K562 (cell line): ENCODE results near the gene ROBO1. TPM values are rescaled to one million over a fixed set of nuclear protein-coding genes. Genes with fewer than 3 reads are reported as not detected.

Source experiments
- ATAC-seq: fragments of 200-7000 bp; cut with Tn5 transposase; 3 replicates; pipeline ENCODE4 v1.9.1; 2020; ENCODE audit warnings: moderate library complexity
- BruUV-seq: library from RNA; stranded (reverse); fragments of 400-500 nt; replicated peaks from 2 replicates; lab custom pipeline; 2021; lab: Mats Ljungman, UMichigan
- CTCF ChIA-PET: fragments of 300-600 bp; formaldehyde crosslinking; extraction: SDS; loops from one replicate; lab custom pipeline; 2021; ENCODE audit warnings: low intra/inter-chr PET ratio; lab: Yijun Ruan, JAX
- POLR2A ChIA-PET: fragments of 300-600, 350-650 bp; sonication (Branson Sonifier 250); formaldehyde crosslinking; extraction: SDS; loops from one replicate; lab custom pipeline; 2021; ENCODE audit warnings: antibody characterized with exemption, inconsistent platforms; lab: Yijun Ruan, JAX
- DNase-seq, 4 experiments: peaks; one replicate each; pipeline versions ENCODE4 v3.0.0 to v3.0.0-alpha.2; 2011 to 2018; ENCODE audit warnings: low spot score in 3 of 4, mixed read lengths in 3 of 4; ENCODE audit errors: extremely low read depth in 1 of 4
- FAIRE-seq: peaks from 2 replicates; lab custom pipeline; 2011; peaks lifted over from hg19 to GRCh38; lab: Jason Lieb, UNC
- H2AFZ ChIP-seq: 2 replicates; pipeline ENCODE4 v1.6.0; 2011; ENCODE audit warnings: low read depth, low read length, control low read depth, inconsistent platforms
- H3K27ac ChIP-seq: fragments of 200-600 bp; 3 replicates; pipeline ENCODE4 v1.8.0; 2011; ENCODE audit warnings: low read depth, mild to moderate bottlenecking, control low read depth, inconsistent platforms, low read length, moderate library complexity, mixed read lengths; ENCODE audit errors: extremely low read depth
- H3K27me3 ChIP-seq, 2 experiments: fragments of 300-600 bp in 1 of 2; 2 replicates in 1 of 2; 3 replicates in 1 of 2; pipeline versions ENCODE4 v1.6.0 to v1.8.0; 2011; ENCODE audit warnings: inconsistent platforms in 2 of 2, low read length in 2 of 2, mild to moderate bottlenecking in 1 of 2, mixed read lengths in 1 of 2, moderate library complexity in 1 of 2; ENCODE audit not compliant: control insufficient read depth in 2 of 2, insufficient read depth in 2 of 2
- H3K36me3 ChIP-seq: fragments of 300-600 bp; 3 replicates; pipeline ENCODE4 v1.8.0; 2011; ENCODE audit warnings: mild to moderate bottlenecking, low read length, inconsistent platforms; ENCODE audit not compliant: control insufficient read depth, insufficient read depth
- H3K4me1 ChIP-seq, 2 experiments: fragments of 200-600 bp in 1 of 2; replicated peaks in 1 of 2; 2 replicates in 1 of 2; 3 replicates in 1 of 2; pipeline versions ENCODE4 v1.5.1 to v1.8.0; 2011; ENCODE audit warnings: inconsistent platforms in 2 of 2, low read length in 2 of 2, mild to moderate bottlenecking in 1 of 2, mixed read lengths in 1 of 2, moderate library complexity in 1 of 2; ENCODE audit not compliant: control insufficient read depth in 2 of 2, insufficient read depth in 2 of 2
- H3K4me2 ChIP-seq: 2 replicates; pipeline ENCODE4 v1.6.1; 2011; ENCODE audit warnings: low read length, control low read depth, inconsistent platforms, mixed read lengths; ENCODE audit not compliant: insufficient read depth
- H3K4me3 ChIP-seq: fragments of 200-600 bp; sonication (generic), shearing (Covaris generic); 2 replicates; pipeline ENCODE4 v1.5.1; 2016; ENCODE audit warnings: control low read depth, inconsistent platforms
- H3K79me2 ChIP-seq: fragments of 200-600 bp; 3 replicates; pipeline ENCODE4 v1.8.0; 2011; ENCODE audit warnings: low read length, inconsistent platforms; ENCODE audit not compliant: control insufficient read depth, insufficient read depth
- H3K9ac ChIP-seq, 2 experiments: 2 replicates each; pipeline versions ENCODE4 v1.6.0 to v1.6.1; 2011; ENCODE audit warnings: low read depth in 2 of 2, low read length in 2 of 2, control low read depth in 1 of 2, inconsistent platforms in 1 of 2, mild to moderate bottlenecking in 1 of 2, mixed read lengths in 1 of 2; ENCODE audit not compliant: insufficient read depth in 1 of 2
- H3K9me1 ChIP-seq: one replicate; pipeline ENCODE4 v1.6.0; 2011; ENCODE audit warnings: inconsistent platforms, mild to moderate bottlenecking, low read length, moderate library complexity; ENCODE audit not compliant: control insufficient read depth, insufficient read depth
- H3K9me3 ChIP-seq: replicated peaks from 2 replicates; pipeline ENCODE4 v1.5.1; 2011; ENCODE audit warnings: low read depth, low read length, inconsistent platforms; ENCODE audit not compliant: control insufficient read depth, insufficient read depth
- H4K20me1 ChIP-seq: replicated peaks from 2 replicates; pipeline ENCODE4 v1.6.1; 2011; ENCODE audit warnings: low read length, inconsistent platforms, mixed read lengths; ENCODE audit not compliant: control insufficient read depth, insufficient read depth
- GABPB1 ChIP-seq: sonication (generic); formaldehyde crosslinking; IDR thresholded peaks from 2 replicates; pipeline ENCODE4 v1.8.0; 2022; ENCODE audit warnings: mild to moderate bottlenecking, missing genetic modification reagents
- HNRNPLL ChIP-seq: fragments of 200-400 bp; formaldehyde crosslinking; IDR thresholded peaks from 2 replicates; pipeline ENCODE4 v1.6.1; 2017; ENCODE audit warnings: low read length, low read depth, mild to moderate bottlenecking; ENCODE audit not compliant: poor library complexity, severe bottlenecking
- HOXB6 ChIP-seq: fragments of 250-450 bp; sonication (Bioruptor Pico); IDR thresholded peaks from 2 replicates; pipeline ENCODE4 v1.5.1; 2022; ENCODE audit warnings: mild to moderate bottlenecking, borderline replicate concordance
- POLR2AphosphoS5 ChIP-seq: IDR thresholded peaks from 2 replicates; pipeline ENCODE4 v1.6.1; 2011; ENCODE audit warnings: mild to moderate bottlenecking, low read depth, low read length, moderate library complexity; ENCODE audit not compliant: control insufficient read depth, insufficient read depth
- SMAD3 ChIP-seq: fragments of 450-650 bp; formaldehyde crosslinking; conservative IDR thresholded peaks from 2 replicates; pipeline ENCODE4 v1.4.0; 2020; ENCODE audit warnings: mild to moderate bottlenecking
- ZBED1 ChIP-seq: IDR thresholded peaks from 2 replicates; pipeline ENCODE4 v1.6.1; 2014
- ZNF766 ChIP-seq: fragments of 200-800 bp; sonication (Bioruptor generic); conservative IDR thresholded peaks from 2 replicates; pipeline ENCODE4 v1.6.1; 2016; ENCODE audit warnings: missing genetic modification characterization, missing compliant biosample characterization
- WGBS: fragments of 100-300 bp; shearing (Covaris generic); methylation state at CpG from one replicate; pipeline ENCODE4 v1.1.6; 2016; ENCODE audit warnings: low coverage, mixed read lengths; ENCODE audit not compliant: insufficient coverage; ENCODE audit errors: missing lambda C conversion rate; 5-methylcytosine and 5-hydroxymethylcytosine counted together
- in situ Hi-C: fragments of 300-500 bp; cut with MboI; formaldehyde crosslinking; loops from 4 replicates; pipeline ENCODE4 v1.15.0; 2018; ENCODE audit warnings: inconsistent platforms, mixed read lengths
- intact Hi-C: fragments of 100-400 bp; cut with micrococcal nuclease; formaldehyde crosslinking; loops from 2 replicates; pipeline ENCODE4 v1.14.2; 2022
- polyA plus RNA-seq, 8 experiments: library from polyadenylated mRNA; depleted of rRNA in 4 of 8; stranded (reverse) in 5 of 8; unstranded in 3 of 8; fragments of >200 nt; fragmentation: Nextera tagmentation in 2 of 8; fragmentation: Illumina TruSeq in 1 of 8; extraction: Ambion mirVana in 2 of 8; extraction: Trizol in 1 of 8; gene quantifications; 2 replicates each; pipeline versions ENCODE4 v1.2.1 to v1.2.3, GENCODE V29; 2011 to 2014; ENCODE audit warnings: inconsistent platforms in 1 of 8, missing spikeins in 1 of 8
- total RNA-seq, 7 experiments: library from RNA; depleted of rRNA in 6 of 7; stranded (reverse); fragments of >200 nt in 6 of 7; fragmentation: Illumina TruSeq in 2 of 7; extraction: Trizol in 2 of 7; gene quantifications; 2 replicates each; pipeline versions ENCODE4 v1.2.1 to v1.2.3, GENCODE V29; 2011 to 2021; ENCODE audit warnings: low replicate concordance in 1 of 7
- TF ChIP-seq, protein P1 (sequence below): fragments of 250-450 bp; sonication (Bioruptor Pico); IDR thresholded peaks from 2 replicates; pipeline ENCODE4 v1.5.0; 2020; ENCODE audit warnings: mild to moderate bottlenecking
- TF ChIP-seq, protein P2 (sequence below): fragments of 200-400 bp; formaldehyde crosslinking; IDR thresholded peaks from 2 replicates; pipeline ENCODE4 v1.6.1; 2017; ENCODE audit warnings: mild to moderate bottlenecking, low read depth, low read length, moderate library complexity

Gene ROBO1
- total and polyA plus RNA-seq, 9 of the 15 experiments (the other 6 are each of a cell fraction or from before 2014, with no cell fraction given), result 0.01 to 0.53 (median 0.17) TPM; not detected in 5

DNA sequence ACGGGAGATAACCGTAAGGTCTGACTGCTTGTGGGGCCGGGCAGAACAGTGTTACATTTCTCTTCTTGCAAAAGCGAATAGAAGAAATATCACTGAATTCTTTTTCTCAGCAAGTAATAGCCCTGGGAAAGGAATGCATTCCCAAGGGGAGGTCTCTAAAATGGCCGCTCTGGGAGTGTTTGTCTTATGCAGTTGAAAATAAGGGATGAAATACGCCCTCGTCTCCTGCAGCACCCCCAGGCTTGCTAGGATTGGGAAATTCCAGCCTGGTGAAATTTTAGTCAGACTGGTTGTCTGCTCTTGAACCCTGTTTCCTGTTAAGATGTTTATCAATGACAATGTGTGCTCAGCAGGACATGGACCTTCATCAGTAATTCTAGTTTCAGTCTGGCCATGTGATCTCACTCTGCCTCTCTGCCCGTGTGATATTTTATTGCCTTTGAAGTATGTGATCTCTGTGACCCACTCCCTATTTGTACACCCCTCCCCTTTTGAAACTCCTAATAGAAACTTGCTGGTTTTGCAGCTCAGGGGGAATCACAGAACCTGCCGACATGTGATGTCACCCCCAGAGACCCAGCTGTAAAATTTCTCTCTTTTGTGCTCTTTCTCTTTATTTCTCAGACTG, 715.6 kb downstream of the ROBO1 start:
- Histone ChIP-seq H3K9me3 (no peaks in the 10 kb centered on the region), H2AFZ (no peak overlapping the region), H3K79me2 (no peaks in the 10 kb centered on the region), H3K27ac (no peak overlapping the region), H3K9me1 (no peaks in the 10 kb centered on the region), H3K27me3 (no peaks in the 10 kb centered on the region), H3K4me3 (no peak overlapping the region), H4K20me1 (no peaks in the 10 kb centered on the region), H3K36me3 (no peaks in the 10 kb centered on the region), H3K9ac (no peak overlapping the region), H3K4me1 (no peaks in the 10 kb centered on the region), H3K4me2 (no peak overlapping the region)
- BruUV-seq, result no TSS peak
- intact Hi-C loops (no loop called here), in situ Hi-C loops (no loop called here)
- POLR2A ChIA-PET, result no interaction called here
- WGBS, result 4% methylated on average over 7 of the region's 9 CpGs
- TF ChIP-seq HOXB6 (CRISPR knock-in tag), result no peak
- no peak for TF ChIP-seq ZBED1
- no peak for TF ChIP-seq ZNF766 (CRISPR knock-in tag)
- no peak for TF ChIP-seq SMAD3 (CRISPR knock-in tag)
- TF ChIP-seq, protein P1, sequence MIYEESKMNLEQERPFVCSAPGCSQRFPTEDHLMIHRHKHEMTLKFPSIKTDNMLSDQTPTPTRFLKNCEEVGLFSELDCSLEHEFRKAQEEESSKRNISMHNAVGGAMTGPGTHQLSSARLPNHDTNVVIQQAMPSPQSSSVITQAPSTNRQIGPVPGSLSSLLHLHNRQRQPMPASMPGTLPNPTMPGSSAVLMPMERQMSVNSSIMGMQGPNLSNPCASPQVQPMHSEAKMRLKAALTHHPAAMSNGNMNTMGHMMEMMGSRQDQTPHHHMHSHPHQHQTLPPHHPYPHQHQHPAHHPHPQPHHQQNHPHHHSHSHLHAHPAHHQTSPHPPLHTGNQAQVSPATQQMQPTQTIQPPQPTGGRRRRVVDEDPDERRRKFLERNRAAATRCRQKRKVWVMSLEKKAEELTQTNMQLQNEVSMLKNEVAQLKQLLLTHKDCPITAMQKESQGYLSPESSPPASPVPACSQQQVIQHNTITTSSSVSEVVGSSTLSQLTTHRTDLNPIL (CRISPR knock-in tag), result no peak
- no peak for TF ChIP-seq HNRNPLL
- TF ChIP-seq POLR2AphosphoS5, result no peak
- no peak for TF ChIP-seq GABPB1 (CRISPR knock-in tag)
- TF ChIP-seq, protein P2, sequence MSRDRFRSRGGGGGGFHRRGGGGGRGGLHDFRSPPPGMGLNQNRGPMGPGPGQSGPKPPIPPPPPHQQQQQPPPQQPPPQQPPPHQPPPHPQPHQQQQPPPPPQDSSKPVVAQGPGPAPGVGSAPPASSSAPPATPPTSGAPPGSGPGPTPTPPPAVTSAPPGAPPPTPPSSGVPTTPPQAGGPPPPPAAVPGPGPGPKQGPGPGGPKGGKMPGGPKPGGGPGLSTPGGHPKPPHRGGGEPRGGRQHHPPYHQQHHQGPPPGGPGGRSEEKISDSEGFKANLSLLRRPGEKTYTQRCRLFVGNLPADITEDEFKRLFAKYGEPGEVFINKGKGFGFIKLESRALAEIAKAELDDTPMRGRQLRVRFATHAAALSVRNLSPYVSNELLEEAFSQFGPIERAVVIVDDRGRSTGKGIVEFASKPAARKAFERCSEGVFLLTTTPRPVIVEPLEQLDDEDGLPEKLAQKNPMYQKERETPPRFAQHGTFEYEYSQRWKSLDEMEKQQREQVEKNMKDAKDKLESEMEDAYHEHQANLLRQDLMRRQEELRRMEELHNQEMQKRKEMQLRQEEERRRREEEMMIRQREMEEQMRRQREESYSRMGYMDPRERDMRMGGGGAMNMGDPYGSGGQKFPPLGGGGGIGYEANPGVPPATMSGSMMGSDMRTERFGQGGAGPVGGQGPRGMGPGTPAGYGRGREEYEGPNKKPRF, result no peak
- FAIRE-seq, result no peak
- peak in 1 of 4 experiments; percentile 4 for DNase-seq
- CTCF ChIA-PET, result no interaction called here
- ATAC-seq, result no peak
